Stromal cell of bone marrow (primary cell): ENCODE measurements around the gene PCNX2.

Experiments
- DNase-seq: peaks from one replicate; pipeline ENCODE4 v3.0.0-alpha.2; 2012; ENCODE audit warnings: low read depth

The PCNX2 gene

DNA sequence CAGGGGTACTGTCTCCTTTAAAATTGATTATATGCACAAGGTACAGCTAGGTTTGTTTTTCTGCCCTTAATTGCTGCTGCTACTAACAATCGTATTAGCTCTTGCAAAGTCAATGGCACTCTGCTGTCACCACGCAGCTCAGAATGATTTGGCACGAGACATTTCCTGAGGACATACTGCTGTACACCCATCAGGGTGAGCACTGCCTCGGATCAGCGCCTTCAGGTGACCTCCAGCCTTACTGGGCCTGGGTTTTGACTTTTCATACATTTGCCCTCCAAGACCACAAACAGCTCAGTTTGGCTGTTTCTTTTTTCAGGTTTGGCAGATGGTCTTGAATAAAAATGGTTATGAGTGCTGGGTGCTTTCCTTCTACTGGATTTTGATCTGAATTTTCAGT is 234.3 kb downstream of the PCNX2 start:
- DNase-seq = no peak

DNA sequence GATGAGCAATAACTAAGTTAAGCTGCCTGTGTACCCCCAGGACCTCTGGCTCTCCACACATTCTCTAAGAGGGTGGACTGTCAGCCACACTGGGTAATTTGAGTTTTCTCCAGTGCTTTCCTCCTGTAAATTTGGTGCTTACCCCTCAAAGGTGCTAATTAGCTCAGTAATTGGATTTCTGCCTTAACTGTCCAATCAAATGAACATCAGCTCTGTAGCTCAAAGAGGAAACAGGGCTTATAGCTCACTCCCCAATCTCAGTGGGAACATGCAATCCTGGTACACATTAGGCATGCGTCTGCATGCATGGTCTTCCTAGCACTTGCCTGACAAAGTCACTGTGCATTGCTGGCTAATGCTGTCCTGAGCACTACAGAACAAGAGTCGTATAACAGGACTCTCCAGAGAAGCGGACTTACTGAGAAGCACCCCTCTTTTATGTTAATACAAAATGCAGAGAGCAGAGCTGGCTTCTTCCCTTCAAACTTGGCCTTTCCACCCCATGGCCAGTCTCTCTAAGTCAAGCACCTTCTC is 235.0 kb downstream of the PCNX2 start:
- no peak for DNase-seq

DNA sequence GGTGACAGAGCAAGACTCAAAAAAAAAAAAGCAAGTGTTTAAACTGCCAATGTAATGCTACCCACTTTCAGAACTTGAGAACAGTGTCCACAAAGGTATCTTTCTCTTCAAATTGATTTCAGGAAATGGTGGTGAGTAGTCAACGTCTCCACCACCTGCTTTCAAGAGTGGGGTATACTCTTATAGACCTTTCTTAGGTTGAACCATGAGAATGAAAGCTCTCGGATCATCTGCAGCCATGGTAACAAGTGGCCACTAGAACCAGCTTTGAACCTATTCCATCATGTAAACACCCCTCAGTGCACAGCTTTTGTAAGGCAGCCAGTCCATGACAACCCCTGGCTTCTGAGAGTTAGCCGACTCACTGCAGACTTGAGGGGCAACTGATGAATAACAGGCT is 237.7 kb downstream of the PCNX2 start:
- DNase-seq = no peak

DNA sequence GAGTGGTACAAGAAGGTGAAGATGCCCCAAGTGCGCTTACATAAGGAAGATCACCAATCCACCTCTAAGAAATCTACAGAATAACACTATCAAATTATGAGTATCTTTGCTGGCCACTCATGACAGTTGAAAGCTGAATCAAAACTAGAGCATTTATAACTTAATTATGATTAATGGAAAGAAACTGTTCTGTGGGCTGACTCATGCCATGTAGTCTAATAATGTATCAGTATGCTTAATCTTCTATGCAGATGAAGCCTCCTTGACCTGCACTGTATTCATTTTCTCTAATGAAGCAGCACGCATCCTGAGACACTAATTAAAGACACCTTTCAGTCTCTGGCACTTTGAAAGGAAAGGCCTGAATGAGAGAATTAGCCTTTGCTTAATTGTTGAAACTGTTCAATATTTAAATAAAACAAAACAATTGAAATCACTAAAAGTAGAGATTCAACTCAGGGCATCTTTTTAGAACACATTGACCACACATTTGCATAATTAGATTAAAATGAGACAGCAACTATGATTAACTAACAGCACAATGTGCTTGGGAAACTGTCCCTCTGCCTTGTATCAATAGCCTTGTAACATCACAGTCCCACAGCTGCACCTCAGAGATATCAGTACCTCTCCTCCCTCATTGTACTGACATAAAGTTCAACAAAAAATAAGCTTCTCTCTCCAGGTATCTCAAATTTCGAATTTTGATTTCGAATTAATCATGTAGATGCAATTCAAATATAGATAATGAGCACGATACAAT is 239.5 kb downstream of the PCNX2 start:
- DNase-seq = no peak

DNA sequence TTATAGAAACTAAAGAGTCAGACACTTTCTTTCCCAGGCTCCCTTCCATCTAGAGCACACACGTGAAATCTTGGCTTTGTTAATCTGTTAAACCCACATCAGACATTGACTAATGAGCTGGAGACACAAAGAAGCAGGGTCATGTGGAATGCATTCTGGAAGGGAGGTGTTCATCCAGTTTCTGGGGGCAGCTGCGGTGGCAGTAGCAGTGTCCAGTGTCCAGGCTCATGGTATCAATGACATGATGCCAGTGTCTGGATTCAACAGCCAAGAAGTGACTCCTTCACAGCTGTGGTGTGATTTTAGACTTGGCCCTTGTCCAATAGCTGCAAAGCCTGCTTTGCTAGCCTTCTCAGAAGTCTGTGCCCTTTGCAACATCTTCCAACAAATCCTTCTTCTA is 249.9 kb downstream of the PCNX2 start:
- no peak for DNase-seq

DNA sequence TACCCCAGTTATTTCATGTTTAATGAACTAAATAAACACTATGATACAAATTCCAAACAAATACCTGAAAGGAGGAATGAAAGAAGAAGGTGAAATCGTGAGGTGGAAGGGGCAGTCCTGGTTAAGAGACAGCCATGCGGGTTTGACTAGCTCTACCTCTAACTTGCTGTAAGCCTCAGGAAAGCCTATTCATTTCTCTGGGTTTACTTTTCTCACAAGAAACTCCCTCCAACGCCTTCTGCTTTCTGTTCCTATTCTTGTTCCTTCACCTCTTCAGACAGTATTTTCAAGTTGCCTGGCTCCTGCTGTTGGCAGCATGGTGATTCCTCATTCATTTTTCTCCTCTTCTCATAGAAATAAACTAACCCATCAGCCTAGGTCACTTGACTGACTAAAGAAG is 252.7 kb downstream of the PCNX2 start:
- DNase-seq = no peak

DNA sequence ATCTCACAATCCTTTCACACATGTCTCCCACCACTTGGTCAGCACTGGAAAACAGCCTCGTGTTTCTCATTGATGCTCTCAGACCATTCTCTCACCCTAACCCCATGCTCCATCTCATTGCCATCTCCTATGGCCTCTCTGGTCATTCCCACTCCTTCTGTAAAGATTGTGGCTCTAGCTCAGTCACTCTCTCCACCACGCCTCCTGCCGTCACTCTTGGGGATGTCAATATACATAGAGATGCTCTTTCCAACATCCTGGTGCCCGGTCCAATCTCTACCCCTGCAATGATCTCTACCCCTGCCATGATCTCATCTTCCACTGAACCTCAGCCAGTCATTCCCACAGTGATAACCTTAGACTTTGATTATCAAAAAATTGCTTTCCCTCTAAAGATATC is 255.0 kb downstream of the PCNX2 start:
- DNase-seq = no peak

DNA sequence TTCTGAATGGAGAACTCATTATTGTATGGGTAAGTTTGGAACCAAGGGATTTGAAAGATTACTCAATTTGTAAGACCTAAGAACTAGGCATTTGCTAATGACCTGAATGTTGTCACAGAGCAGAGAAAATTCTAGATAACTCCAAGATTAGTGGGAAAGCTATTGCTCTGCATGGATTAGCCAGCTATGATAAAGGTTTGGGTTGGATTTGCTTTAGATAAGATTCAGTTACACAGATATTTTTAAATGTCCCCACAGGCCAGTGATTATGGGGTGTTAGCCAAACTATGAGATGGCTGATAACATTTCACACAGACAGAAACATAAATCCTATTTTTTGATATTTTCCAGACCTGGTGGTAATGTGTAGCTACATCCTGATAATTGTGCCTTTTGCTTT is 256.9 kb downstream of the PCNX2 start:
- no peak for DNase-seq

DNA sequence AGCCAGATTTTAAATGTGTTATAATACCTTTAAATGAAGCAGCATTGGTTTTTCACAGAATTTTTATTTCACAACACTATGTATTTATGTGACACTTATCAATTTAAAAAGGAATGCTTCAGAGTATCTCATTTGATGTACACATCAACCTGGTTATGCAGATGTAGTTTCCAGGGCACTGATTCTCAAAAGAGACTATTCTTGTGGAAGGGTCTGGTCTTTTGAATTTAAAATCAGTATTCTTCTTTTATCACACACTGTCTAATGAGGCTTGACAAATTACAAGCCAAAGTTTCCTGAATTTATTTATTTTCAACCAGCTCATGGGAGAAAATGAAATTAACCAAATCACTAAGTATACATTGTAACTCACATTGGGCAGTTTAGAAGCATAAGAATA is 257.7 kb downstream of the PCNX2 start:
- DNase-seq = no peak

DNA sequence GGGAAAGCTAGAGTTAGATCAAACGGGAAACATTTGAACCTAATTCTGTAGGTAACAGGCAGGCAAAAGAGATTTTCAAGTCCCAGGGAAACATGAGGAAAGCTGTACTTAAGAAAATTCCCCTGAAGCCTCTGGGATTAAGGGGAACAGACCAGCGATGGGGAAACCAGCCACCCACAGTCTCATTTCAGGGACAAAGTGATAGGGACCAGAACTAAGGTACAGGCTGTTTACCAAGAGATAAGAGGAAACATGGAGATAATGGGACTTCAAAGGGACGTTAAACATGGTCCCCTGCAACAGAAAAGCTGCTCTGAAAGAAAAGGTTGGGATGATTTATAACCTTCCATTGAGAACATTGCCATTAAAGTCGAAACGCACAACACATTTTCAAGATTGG is 260.7 kb downstream of the PCNX2 start:
- no peak for DNase-seq

DNA sequence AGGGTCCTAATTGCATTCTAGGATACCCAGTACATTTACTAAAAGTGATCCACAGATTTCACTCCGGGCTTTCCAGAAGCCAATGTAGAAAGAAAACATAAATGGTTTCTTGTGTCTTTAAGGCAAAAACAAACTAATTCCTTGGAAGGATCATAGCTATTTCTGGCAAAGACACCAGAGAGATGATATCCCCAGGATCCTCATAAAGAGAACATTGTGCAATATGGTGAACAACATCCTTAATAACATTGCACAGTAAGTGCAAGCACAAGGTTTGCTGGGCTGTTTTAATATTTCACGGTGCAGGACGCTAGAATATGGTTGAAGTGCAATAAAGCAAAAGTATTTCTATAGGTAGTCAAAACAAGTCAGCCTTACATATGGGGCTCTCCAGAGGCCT is 262.2 kb downstream of the PCNX2 start:
- peak; percentile 64 for DNase-seq

DNA sequence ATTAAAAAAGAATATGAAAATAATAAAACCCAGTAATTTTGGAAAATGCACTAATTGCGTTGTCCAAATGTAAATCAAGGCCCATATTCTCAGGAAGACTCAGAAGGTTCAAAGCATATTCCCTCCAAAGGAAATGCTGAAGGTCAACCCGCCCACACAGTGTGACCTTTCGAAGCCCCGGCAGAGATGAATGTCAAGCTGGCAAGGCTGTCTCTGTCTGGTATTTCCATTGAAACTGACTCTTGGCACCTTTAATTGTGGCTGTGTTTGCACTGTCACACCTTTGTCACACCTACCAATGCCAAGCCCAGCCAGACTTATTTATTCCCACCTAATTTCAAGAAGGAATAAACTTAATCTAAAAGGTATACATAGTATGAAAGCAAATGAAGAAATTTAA is 262.6 kb downstream of the PCNX2 start:
- no peak for DNase-seq

DNA sequence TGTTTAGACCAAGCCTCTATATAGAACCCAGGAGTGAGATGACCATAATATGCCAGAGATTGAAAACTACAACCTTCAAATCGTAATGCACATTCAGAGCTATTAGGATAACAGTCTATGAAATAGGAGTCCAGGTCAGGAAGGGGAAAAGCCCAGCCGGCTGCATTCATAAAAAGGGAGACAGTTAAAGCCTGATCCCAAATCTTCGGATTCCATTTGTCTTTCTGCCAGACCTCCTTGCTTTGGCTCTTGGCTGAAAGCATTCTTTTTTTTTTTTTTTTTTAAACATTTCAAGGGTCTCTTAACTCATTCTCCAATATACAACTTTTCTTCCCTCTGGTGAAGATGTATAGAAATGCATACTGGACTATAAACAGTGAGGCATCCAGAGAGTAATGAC is 264.0 kb downstream of the PCNX2 start:
- DNase-seq = no peak

DNA sequence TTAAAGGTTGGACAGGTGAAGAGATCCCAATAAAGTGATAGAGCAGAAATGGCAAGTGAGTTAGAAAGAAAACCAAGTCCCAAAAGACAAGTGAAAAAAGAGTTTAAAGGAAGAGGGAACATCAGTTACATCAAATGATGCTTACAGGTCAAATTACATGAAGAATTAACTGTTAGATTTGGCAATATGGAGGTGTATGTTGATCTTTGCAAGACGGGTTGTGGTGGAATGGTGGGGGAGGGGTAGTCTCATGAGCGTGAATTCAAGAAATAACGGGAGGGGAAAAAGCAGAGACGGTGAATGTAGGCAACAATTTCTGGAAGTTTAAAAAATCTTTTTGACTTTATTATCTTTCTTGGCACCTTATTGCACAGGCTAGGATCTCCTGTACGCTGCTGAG is 268.5 kb downstream of the PCNX2 start:
- DNase-seq = no peak

DNA sequence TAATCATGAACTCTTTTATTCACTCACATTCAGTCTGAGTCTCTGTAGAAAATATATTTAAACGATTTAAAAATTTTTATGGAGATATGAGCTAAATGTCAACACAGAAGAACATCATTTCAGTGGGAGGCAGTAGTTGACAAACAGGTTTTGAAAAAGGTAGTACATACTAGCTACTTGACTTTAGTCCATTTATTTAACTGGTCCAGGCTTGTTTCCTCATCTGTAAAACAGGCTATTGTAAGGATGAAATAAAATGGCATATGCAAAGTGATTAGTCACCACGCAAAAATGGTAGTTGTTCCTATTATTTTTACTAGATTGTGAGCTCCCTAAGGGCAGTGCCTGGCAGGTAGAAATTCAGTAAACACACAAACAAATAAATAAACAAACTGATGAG is 270.0 kb downstream of the PCNX2 start:
- no peak for DNase-seq

DNA sequence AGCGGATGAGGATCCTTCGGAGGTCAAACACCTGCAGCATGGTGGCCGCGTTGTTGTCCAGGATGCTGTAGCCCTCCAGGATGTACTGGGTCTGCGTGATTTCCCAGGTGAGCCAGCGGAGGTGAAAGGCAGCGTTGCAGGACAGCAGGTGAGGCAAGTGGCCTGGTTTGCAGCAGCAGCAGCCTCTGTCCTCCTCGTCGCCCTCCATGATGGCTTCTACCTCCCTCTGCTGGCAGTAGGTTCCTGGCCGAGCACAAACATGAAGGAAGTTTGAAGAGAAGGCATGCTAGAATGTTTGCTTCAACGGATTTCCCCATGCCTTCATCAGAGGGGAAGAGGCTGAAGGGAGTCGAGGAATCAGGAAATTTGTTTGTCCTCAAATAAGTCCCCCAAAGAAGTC is 270.4 kb downstream of the PCNX2 start:
- no peak for DNase-seq

DNA sequence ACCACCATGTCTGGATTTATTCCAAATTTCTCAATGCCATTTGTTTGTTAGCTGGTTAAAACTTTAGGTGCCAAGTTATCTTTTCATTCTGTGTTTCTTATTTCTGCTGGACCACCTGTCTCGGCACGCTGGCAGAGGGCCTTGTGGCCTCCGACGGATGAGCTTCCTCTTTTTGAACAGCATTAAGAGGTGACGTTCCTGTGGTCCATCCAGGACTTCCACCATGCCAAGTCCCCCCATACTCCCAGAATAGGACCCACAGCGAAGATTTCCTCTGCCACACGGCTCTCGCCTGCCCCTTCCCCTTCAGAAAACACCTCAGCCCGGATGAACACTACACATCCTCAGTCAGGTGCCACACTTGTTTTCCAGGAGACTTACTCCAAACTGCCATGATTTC is 271.3 kb downstream of the PCNX2 start:
- DNase-seq = no peak

DNA sequence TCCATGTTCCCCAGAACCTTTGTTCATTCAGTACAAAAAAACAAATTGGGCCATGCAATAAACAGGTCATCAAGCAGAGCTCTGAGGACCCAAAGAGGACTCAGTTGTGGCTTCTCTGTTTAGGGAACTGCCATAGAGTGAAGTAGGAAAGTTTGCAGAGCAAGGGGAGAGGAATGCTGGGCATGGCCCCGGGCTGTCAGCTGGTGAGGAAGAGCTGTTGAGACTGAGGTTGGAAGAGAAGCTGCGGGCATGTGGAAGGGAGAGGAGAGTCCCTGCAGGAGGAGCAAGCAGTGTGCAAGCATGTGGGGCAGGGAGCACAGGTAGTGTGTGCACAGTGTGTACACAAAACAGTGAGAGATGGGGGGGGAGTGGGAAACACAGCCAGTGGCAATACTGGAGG is 273.3 kb downstream of the PCNX2 start:
- DNase-seq = no peak

DNA sequence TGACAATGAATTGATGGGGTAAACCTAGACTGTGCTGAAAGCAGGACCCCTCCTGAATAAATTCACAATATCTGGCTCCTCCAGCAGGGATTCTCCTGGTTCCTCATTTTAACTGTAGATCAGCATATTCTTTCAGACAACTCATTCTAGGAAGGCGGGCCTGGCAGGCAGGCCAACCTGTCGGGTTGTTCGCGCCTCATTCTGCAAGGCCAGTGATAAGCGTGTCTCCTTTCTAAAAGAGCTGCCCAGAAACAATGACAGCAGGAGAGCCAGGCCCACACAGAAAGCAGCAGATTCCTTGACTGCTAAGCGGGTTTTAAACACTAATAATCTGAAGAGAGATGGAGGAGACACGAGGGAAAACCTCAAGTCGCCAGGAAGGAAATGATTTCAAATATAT is 275.1 kb downstream of the PCNX2 start:
- no peak for DNase-seq

DNA sequence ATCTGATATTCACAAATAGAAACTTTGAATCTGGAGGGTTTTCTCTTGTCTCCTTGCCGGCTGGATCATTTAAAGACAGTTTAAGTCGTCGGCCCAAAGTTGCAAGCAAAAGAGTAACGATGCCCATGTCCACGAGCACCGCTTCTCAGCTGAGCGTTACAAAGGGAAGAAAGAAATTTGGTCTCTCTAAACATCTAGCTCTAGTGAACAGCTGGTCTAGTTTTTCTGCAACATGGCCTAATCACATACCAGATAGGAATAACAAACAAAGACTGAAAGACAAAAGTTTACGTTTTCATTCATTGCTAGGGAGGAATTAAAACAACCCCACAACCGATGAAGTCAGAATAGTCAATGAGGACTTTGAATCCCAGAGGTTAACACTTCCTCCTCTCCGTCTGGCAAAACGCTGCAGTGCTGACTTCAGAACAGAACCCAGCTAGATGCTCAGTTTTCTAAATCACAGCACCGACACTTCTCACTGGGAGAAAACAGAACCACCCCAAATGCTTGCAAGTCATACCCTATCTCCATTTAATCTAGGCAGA is 275.7 kb downstream of the PCNX2 start:
- DNase-seq = no peak

DNA sequence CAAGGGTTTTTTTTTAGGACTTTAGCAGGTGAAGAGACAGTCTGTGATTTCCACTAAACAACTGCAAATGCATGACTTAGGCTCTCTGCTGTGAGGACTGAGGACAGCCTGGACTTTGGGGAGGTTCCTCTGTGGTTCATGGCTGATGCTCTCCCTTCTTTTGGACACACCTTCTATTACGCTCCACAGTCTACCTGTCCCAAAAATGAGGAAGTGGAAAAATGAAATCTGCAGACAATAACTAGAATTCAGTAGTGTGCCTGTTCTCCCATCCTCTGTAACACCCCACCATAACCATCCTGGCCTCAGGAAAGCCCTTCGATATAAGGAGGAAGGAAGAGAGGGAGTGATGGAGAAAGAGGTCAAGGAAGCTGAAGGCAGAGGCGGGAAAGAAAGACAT is 276.4 kb downstream of the PCNX2 start:
- DNase-seq = no peak

DNA sequence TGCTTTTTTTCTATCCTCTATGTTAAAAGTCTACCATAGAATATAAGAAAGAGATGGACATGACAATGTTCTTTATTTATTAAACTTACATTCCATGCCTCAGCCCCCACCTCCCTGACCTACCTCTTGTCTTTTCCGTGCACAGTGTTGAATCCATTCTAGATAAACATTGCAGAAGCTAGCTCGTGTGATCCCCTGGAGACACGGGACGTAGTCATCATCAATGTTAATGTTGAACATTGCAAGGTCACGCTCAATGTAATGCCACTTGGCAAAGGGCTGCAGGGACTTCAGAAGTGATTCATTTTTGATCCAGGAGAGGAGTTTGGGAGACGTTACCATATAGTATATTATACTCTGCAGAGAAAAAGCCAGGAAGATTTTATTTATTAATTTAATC is 278.7 kb downstream of the PCNX2 start:
- no peak for DNase-seq

DNA sequence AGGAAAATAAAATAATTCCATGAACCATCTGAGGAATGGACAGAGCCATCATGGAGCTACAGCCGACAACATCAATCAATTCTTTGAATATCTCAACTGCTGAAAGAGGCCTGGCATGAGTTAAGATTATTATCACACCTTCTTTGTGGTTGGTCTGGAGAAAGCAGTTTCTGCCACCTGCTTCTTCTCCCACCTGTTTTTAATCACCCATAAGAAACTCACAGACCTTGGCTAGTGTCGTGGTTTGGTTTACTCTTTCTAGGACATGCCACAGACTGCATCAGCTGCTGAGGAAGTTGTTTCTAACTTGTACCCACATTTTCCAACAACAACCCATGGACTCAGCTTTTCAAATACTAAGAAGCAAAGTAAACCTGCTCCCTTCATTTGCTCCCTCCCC is 279.6 kb downstream of the PCNX2 start:
- no peak for DNase-seq

DNA sequence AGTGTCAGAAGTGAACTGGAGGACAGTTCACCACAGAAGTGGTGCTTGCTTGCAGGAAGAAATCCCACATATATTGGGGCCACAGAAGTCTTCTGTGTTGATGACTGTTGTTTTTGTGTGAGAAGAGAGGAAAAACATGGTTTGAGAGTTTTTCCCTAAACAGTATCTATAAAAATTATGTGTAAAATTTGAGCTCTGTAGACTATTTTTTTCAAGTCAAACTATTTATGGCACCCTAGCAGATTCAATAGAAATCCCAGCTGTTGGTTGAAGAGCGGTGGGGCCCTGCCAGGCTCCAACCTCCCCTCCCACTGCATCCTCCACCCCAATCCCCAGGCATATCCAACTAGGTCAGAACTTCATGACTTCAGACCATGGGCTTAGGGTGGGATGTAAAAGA is 283.5 kb downstream of the PCNX2 start:
- DNase-seq = no peak
